ENCODE data around the gene CUZD1.

GRCh38 chr10:122838880-122839279 lies 6.8 kb downstream of the CUZD1 start:
- TF ChIP-seq CTCF (IDR thresholded peaks at IDR 0.05; ENCODE audit: low read length): no peak
- TF ChIP-seq EZH2 (IDR thresholded peaks at IDR 0.05; ENCODE audit: borderline replicate concordance, low read length): no peak
